ENCODE measurements around the gene CCDC85A.
"Not testable (repeated sequence)": the region's sequence is repeated elsewhere in the genome, so short reads cannot be mapped to it uniquely, and the experiment has no call there.

The CCDC85A gene

DNA sequence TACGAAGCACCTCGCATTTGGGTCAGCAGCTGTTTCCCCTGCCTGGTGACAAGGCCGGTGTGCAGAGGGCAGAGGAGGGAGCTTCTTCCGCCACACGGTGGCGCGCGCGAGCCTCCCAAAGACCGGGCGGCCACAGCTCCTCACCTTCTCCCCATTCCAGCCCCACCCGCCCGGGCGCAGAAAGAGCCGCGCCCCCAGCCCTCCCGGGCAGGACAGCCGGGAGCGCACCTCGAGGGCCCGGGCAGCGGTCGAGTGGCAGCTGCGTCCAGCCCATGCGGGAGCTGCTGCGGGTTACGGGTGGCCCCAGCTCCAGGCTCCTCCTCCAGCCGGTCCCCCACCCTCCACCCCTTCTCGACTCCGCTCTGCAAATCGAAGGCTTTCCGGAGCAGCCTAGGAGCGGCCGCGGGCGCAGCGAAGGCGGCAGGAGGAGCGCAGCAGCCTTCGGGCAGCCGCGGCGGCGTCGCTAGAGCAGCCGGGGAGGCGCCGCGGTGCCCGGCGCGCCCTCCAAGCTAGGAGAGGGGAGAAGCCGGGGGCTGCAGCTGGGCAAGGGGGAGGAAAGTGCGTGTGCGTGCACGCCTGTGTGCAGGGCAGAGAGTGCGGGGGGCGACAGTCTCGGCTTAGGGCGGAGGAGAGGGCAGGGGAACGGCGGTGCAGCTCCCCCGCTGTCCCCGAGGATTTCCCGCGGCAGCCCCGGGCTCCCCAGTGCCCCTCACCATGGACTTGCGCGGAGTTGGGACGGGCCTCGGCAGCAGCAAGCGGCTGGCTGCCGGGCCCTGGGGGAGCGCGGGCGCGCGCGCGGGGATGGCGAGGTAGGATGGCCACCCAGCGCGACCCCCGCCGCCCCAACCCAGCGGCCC, at the start of gene CCDC85A:
TSS of gene CCDC85A (plus strand) at position 348 of the 857 bp plus-strand sequence. CDS start 635 bp downstream, outside the sequence.
- DNase-seq (ENCODE audit: low read depth in 2 of 2): peak in 1 of 2 experiments; percentile 54

DNA sequence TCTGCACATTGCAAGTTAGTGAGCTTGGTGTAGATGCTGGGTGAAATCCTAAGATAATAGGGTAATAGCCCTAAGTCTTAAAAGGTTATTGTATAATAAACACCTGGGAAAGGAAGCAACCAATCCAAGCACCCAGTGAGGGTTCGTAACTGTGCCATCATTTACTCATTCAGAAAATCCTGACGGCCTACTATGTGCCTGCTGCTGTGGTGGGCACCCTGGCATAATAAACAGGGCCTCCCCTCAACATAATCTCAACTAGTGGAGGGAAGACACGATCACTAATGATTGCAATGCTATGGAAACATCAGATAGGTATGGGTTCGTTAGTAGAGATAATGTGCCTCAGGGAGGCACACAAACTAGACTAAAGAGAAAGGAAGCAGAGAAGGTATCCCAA, 48.9 kb upstream of the CCDC85A start:
- DNase-seq (ENCODE audit: low read depth in 2 of 2): no peak

DNA sequence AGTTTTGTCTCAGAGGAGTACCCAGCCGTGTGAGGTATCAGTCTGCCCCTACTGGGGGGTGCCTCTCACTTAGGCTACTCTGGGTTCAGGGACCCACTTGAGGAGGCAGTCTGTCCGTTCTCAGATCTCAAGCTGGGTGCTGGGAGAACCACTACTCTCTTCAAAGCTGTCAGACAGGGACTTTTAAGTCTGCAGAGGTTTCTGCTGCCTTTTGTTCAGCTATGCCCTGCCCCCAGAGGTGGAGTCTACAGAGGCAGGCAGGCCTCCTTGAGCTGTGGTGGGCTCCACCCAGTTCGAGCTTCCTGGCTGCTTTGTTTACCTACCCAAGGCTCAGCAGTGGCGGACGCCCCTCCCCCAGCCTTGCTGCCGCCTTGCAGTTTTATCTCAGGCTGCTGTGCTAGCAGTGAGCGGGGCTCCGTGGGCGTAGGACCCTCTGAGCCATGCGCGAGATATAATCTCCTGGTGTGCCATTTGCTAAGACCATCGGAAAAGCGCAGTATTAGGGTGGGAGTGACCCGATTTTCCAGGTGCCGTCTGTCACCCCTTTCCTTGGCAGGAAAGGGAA, 41.2 kb upstream of the CCDC85A start:
- DNase-seq (ENCODE audit: low read depth in 2 of 2): not testable (repeated sequence)

DNA sequence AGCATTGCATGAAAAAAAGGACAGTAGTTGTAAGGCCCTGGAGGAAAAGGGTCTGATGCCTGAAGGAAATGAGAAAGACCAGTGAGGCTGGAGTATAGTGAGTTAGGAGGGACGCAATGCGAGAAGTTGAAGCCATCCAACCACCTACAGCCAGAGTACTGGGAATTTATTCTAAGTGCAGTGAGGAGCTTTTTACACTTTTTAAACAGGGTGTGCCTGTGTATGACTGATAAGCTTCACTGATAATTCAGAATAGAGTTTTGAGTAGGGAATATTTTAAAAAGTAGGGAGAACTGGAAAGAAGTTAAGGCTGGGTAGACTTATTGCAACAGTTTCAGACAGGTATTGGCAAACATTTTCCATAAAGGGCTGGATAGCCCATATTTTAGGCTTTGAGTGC, 35.9 kb upstream of the CCDC85A start:
- no peak for DNase-seq (ENCODE audit: low read depth in 2 of 2)

DNA sequence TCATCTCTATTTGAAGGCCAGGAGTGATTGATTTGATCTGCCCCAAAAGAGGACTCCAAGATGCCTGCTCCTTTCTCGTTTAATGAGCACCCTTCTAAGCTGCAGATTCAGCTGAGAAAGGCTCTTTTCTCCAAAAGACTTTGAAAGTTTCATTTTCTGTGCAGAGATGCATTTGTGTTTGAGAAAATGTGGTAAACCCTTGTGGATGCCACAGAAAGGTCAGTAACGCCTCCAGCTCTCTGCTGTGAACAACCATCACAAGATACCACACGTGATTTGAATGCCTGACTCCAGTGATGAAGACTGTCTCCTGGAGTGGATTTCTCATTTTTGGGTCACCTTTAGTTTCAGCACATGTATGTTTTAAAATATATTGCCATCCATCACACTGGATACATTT, 35.0 kb upstream of the CCDC85A start:
- no peak for DNase-seq (ENCODE audit: low read depth in 2 of 2)

DNA sequence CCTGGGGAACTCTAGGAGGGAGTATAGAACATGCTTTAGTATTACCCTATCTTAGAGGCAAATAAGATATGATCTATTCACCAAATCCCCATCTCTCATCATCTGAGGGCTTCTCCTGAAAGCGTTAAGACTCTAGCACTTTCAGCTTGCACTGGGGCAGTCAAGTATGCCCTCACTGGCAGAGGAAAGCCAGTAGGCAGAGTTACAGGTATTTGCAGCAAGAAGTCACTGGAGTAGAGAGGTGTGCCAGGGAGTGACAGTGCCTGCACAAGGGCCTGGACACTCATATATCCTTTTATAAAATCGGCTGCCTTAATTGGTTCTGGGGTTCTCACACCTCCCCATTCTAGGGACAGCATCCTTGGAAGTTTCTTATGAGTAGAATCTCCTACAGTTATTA, 31.9 kb upstream of the CCDC85A start:
- no peak for DNase-seq (ENCODE audit: low read depth in 2 of 2)

DNA sequence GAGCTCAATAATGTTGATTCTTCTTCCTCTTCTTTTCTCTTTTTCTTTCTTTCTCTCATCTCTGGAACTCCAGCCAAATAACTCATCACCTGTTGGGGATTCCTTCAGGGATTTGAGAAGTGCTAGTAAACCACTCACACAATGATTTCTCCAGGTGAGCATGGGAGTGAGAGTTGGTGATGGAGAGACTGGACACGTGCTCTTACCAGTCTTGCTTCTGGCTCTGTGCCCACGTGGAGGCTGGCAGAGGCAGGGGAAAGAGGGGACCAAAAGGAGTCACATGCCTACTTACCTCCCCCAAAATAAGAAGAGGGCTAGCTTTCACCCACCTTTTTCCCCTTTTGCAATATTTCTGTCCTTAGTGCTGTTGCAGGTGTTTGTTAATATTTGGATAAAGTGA, 28.6 kb upstream of the CCDC85A start:
- DNase-seq (ENCODE audit: low read depth in 2 of 2): no peak

DNA sequence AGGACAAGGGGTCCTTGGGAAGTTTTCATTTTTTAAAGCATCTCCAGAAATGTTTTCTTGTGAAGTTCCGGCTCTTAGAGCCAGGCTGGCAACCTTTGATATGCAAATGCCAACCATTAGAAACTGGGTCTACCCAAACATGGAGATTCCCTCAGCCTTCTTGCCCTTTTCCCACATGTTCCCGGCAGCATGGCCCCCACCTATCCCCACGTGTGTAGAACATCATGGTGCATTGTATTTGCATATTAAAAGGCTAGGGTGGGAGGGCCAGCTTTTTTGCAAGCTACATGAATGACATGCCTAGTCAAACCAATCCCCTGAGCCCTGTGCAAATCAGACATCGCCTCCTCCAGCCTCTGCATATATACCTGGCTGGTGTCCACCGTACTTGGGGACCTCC, 23.9 kb upstream of the CCDC85A start:
- not testable (repeated sequence) for DNase-seq (ENCODE audit: low read depth in 2 of 2)

DNA sequence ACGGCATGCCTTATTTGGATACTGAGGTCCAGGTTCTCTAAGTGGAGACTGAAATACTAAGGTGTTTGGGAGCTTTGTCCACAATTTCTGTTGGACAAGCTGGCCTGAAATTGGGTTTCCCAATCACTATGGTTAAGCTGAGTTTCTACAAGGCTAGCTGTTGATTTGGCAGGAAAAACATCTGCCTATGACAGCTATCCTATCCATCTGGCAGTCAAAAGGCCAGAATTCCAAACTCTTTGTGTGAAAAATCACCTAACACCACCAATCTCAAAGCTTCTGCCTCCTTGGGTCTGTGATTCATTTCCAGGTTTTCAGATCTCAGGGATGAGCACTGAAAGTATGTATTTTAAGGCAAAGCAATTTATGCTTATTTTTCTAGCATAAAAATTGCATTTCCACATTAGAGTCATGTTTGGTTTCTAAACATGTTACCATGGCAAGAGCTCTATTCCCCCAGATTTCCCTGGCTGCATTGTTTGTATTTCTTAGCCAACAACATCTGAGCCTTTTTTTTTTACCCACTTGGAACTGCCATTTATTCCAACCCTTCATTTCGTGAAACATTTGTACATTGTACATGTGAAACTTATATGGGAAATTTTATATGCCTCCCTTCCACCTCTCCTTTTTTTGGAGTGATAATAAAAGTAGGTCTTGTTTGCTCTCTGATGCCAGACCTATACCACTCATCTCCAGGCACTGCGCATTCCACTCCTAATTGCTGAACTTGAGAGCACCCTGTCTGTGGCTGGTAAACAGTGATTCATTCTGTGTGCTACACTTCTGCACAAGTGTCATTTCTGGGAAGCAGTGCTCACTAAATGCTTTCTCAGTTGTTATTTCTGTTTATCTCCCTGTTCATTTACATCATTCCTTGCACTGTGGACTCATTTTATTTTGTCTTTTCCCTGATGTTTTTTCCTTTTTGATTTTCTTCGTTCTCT, 15.9 kb upstream of the CCDC85A start:
- DNase-seq (ENCODE audit: low read depth in 2 of 2): no peak

DNA sequence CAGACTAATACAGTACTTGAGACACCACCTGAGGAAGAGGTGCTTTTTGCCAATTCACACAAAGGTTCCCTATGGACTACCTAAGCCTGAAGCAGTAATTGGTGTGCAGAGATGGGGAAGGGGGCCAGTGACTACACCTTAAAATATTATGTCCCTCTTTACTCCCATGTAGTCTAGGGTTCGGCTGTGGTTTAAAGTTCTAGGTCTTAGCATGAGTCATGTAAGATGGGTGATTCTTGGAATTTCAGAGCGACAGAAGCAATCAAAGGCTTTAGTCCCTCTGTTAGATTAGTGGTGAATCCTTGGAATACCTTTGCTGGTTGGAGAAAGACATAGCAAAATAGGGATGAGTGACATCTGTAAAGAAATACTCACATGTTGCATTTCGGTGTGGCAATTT, 14.3 kb upstream of the CCDC85A start:
- DNase-seq (ENCODE audit: low read depth in 2 of 2): no peak

DNA sequence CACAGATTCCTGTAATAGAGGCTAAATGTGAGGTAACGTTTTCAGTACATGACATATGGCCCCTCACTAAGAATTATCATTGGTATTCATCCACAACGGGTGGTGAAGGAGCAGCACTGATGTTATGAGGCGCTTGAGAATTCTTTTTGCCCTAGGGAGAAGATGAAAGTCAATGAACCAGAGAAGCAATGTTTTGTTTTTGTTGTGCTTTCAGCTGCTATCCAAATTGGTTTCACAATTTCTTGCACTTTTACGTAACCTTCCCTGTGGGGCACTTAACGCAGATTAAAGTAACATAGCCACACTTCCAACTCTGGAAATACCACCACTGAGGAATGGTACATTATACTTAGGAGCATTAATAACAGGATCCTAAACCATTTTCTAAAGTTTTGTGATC, 13.3 kb upstream of the CCDC85A start:
- no peak for DNase-seq (ENCODE audit: low read depth in 2 of 2)

DNA sequence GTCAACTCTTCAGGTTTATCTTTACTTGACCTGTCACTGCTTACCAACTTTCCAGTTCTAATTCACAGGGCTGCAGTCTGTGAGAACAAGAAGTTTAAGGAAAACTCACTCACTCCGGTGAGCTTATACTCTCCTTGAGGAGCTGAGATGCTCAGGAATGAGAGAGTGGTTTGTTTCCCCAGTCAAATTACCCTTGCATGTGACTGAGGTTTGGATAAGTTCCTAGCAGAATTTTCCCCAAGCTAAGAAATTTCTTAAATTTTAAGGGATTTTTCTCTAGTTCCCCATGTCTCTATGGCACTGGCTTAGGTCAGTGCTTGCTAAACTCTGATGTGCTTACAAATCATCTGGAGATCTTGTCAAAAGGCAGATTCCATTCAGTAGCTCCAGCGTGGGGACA, 12.8 kb upstream of the CCDC85A start:
- DNase-seq (ENCODE audit: low read depth in 2 of 2): no peak

DNA sequence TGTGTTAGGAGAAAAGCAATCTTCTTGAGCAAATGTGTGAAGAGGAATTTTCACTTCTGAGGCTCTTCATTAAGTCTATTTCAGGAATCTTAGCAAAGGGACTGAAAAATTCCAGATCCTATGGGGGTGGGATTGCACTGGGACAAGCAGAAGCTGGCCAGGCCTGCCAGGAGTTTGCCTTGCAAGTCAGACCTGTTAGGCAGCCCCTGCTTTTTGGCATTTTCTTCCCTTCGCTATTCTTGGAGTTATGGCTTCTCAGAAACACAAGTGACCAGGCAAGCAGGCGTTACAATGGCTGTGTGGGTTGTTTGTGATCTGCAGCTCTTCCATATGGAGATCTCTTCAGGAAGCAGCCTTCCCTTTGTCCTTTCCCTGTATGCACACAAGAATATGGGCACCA, 8.0 kb upstream of the CCDC85A start:
- DNase-seq (ENCODE audit: low read depth in 2 of 2): no peak

DNA sequence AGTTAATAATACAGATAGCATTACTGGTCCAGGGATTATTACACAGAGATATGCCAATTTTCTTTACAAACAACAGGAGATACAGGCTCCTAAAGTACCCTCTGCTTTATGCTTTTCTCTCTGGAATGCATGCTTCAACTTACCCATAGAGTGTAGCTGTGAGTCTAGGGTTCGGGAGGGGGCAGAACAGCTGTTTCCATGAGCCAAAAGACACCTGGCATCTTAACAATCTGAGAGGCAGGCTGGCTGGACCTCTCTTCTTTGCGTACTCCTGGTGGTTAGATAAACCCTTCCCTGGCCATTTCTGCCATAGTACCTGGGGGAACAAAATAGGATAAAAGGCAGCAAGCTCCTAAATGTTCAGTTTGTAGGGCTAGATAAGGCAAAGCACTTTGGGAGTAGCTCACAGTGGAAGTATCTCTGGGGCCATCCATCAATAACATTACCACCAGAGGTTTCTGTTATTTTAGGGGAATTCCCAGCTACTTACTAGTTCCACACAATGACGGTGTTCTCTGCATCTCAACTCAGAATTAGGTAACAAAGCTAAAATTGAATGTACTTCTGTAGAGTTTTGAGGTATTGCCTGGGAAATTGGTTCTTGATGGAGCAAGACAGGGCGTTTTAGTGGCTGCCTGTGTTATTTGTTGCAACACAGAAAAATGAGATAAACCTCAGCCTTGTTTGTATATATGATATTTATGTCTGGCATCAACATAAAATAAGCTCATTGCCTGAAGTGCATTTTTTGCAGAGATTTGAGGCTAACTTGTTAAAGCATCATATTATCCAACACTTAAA, 6.2 kb upstream of the CCDC85A start:
- DNase-seq (ENCODE audit: low read depth in 2 of 2): no peak

DNA sequence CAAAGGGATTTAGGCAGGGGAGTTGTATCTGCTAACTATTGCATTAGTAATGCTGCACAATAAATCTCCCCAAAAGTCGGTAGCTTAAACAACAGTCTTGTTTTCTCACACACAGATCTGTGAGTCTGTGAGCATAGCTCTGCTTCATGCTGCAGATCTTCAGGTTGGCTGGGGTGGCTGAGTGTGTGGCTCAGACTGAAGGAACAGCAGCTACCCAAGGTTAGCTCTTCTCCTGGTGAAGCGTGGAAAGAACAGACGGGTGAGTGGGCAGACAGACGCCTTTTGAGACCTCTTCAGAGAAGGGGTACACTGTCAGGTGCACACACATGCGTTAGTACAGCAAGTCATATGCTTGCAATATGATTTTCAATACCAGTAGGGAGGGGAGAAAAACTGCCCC, 3.9 kb upstream of the CCDC85A start:
- DNase-seq (ENCODE audit: low read depth in 2 of 2): no peak

DNA sequence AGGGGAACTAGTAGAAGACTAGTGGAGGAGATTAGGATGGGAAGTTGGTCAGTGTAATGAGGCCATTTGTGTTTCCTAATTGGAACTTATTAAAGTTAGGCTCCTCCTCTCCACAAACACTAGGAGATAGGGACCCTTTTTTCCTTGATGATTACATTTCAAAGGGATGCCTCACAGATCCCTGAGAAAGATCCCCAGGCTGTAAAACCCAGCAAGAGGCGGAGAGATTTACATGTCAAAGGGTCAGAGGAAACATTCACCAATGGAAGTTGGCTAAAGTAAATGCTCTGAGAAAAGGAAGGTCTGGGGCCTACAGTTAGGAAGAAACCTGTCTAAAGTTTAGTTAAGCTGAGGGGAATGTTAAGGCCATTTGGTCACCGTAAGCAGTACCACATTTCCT, 1.4 kb upstream of the CCDC85A start:
- DNase-seq (ENCODE audit: low read depth in 2 of 2): no peak

DNA sequence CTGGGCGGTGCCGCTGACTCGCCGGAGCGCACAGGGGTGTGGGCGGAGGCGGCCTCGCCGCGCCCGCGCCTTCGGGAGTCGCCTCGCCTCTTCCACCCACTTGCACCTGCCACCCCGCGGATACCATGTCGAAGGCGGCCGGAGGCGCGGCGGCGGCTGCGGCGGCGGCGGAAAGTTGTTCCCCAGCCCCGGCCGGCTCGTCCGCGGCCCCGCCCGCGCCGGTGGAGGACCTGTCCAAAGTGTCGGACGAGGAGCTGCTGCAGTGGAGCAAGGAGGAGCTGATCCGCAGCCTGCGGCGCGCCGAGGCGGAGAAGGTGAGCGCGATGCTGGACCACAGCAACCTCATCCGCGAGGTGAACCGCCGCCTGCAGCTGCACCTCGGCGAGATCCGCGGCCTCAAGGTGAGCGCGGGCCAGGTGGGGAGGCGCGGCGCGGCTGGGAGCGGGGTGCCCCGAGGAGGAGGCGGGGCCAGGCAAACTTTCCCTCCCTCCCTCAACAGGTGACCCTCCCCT, 766 bp downstream of the CCDC85A start:
- DNase-seq (ENCODE audit: low read depth in 2 of 2): no peak

DNA sequence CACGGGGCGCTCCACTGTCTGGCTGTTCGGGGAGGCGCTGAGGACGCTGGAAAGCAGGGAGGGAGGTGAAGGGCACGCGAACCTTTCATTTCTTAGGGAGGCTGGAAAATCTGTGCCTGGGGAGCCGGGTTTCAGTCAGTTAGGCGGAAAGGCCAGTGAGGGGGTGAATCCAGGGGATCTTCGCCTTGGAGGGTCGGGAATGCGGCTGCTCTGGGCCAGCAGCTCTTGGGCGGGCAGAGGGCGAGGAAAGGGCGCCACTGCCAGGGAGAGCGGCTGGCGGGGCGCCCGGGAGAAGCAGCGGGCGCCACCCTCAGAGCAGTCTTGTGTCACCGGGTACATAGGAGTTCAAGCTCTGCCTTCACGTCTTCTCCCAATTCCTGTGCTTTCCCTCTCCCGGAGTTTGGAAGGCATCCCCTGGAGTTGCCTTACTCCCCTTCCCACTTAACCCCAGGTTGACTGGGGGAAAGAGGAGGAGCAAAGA, 1.4 kb downstream of the CCDC85A start:
- no peak for DNase-seq (ENCODE audit: low read depth in 2 of 2)

DNA sequence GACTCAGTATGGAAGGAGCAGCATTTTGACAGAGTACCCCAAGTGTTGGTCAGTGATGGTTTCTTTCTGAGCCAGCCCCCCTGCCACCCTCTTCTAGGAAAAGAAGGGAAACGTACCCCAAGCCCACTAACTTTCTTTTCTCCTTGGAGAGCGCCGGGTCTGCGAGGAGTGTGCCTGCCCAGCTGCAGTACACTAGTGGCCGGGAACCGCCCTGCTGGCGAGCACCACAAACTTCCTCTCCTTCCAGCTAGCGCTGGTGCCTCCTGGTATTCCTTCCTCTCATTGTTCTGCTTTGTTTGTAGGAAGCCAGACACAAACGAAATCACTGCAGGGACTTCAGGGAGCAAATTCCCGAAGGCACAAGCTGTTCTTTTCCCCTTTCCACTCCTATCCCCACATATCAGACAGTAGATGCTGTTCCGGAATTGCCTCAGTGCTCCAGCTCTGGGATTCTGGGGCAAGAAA, 1.8 kb downstream of the CCDC85A start:
- no peak for DNase-seq (ENCODE audit: low read depth in 2 of 2)

DNA sequence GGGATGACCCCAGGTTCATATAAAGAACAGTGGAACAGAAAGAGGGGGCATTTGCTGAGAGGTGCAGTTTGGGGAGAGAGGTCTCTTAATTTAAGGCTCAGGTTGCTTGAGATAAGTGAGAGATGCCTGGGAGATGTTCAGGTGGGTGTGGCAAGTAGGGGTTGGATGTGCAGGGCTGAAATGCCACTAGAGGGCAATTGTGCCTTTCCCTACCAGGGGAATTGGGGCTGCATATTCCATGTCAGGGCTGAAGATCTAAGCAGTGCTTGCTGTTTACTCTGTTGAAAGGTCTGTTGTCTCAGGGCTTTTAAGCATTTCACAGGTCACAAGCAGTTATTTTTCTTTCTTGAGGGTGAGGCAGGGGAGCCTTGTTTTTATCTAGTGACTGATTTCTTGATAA, 7.8 kb downstream of the CCDC85A start:
- no peak for DNase-seq (ENCODE audit: low read depth in 2 of 2)

DNA sequence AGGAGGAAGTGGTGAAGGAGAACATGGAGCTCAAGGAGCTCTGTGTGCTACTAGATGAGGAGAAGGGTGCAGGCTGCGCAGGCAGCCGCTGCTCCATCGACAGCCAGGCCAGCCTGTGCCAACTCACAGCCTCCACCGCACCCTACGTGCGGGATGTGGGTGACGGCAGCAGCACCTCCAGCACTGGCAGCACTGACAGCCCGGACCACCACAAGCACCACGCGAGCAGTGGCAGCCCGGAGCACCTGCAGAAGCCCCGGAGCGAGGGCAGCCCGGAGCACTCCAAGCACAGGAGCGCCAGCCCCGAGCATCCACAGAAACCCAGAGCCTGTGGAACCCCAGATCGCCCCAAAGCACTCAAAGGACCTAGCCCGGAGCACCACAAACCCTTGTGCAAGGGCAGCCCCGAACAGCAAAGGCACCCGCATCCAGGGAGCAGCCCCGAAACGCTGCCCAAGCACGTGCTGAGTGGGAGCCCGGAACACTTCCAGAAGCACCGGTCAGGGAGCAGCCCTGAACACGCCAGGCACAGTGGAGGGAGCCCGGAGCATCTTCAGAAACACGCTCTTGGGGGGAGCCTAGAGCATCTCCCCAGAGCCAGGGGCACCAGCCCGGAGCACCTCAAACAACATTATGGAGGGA, 9.0 kb downstream of the CCDC85A start:
- DNase-seq (ENCODE audit: low read depth in 2 of 2): no peak

Data from fibroblast of skin of left biceps (primary cell).